ENCODE measurements around the gene HOXB8. TPM values are rescaled to one million over a fixed set of nuclear protein-coding genes. Genes with fewer than 3 reads are reported as not detected.
A peak's percentile ranks its signal among the peaks of the same experiment; 100 is the strongest.

The HOXB8 gene
- total and polyA plus RNA-seq, 2 experiments from 2014 or later, result not detected

DNA sequence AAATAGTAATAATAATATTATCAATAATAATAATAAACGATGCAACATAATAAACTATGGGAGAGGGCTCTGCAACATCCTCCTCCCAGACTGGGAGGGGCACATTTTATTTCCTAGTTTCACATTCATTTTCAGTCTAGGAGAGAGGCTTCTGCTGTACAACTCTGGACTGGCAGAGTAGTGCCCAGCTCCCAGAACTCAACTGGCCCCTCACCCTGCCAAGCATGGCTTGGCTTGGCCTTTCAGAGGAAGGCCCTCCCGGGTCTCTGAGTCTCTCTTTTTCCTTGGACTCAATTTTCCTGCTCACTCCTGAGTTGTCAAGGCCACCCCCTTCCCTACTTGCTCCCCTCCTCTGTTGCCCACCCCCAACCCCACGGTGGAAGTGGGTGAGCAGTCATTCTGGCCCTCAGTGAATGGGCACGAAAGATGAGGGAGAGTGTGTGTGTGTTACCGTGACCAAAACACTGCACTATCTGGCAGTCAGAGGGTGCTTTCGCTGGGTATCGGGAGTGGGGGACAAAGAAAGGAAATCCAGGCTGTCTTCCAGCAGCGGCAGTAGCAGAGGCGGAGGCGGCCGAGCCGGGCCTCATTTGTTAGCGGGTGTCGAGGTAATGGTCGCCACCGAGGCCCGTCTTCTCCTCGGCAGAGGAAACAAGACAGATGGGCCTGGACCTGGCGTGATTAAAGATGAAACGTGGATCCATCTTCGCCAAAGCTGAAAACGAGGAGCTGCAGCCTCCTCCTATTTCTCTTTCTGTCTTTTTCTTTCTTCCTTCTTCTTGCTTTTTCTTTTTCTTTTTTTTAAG, 39.2 kb downstream of the HOXB8 start:
- Mint-ChIP-seq H3K27ac (no peak overlapping the region), H3K27me3 (ENCODE audit: insufficient read depth, low read depth, poor library complexity) (peaks cover 29% of the 10 kb centered on the region), H3K9me3 (peaks cover 7% of the 10 kb centered on the region), H3K36me3 (ENCODE audit: low read depth) (no peaks in the 10 kb centered on the region), H3K4me1 (peaks cover 33% of the 10 kb centered on the region), H3K4me3 (no peak overlapping the region)
- Histone ChIP-seq H3K36me3 (ENCODE audit: insufficient read depth) (no peaks in the 10 kb centered on the region), H3K9me2 (ENCODE audit: insufficient read depth) (no peaks in the 10 kb centered on the region), H3K4me3 (0 out of 2 replicates have a peak overlapping the region, but pooled peaks have one; percentile 28), H4K20me1 (replicated peaks; ENCODE audit: insufficient read depth) (peaks cover 65% of the 10 kb centered on the region), H3F3A (replicated peaks; ENCODE audit: low read depth) (peaks cover 73% of the 10 kb centered on the region), H3K4me1 (ENCODE audit: insufficient read depth) (peaks cover 57% of the 10 kb centered on the region), H3K4me2 (no peak overlapping the region; the same call in 1 of the 2 replicates), H3K79me2 (replicated peaks; ENCODE audit: insufficient read depth) (no peaks in the 10 kb centered on the region), H3K27ac (ENCODE audit: low read depth) (no peak overlapping the region), H3K27me3 (ENCODE audit: insufficient read depth) (peaks cover 100% of the 10 kb centered on the region), H2AFZ (no peak overlapping the region)
- no peak for DNase-seq (ENCODE audit: low spot score)
- ATAC-seq, result no peak
- TF ChIP-seq ZNF331 (CRISPR knock-in tag; IDR thresholded peaks at IDR 0.05; ENCODE audit: low read depth), result no peak
- peak; percentile 88 for TF ChIP-seq EZH2 (IDR thresholded peaks at IDR 0.05; ENCODE audit: low read depth, unreplicated experiment)
- peak; percentile 47 for TF ChIP-seq EZH2phosphoT487 (IDR thresholded peaks at IDR 0.05; ENCODE audit: unreplicated experiment)

DNA sequence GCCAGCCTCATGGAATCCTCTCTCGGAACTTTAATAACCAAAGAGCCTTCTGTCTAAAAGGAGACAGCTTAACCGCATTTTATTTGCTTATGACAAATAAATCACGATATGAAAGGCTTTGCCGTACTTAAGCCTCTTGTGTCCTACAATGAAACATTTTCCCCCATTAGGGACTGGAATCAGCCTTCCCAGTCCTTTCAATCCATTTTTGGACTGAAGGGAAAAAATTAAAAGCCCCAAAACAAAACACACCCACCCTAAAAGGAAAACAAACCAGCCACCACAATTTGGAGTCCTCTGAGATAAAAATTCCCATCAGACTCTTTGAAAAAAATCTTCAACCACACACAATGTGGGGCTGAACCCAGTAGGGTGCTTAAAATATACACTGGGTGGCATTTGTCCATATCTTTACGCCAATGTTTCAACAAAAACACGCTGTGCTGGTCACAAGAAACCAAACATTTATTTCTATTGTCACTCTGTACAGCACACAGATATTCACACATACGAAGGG, 40.0 kb downstream of the HOXB8 start:
- Histone ChIP-seq H3K9me2 (ENCODE audit: insufficient read depth) (no peaks in the 10 kb centered on the region), H2AFZ (no peak overlapping the region), H3K4me3 (no peak overlapping the region), H3K4me2 (peak overlapping the region; percentile 64), H3K27me3 (ENCODE audit: insufficient read depth) (peaks cover 100% of the 10 kb centered on the region), H3K4me1 (ENCODE audit: insufficient read depth) (peaks cover 57% of the 10 kb centered on the region), H3F3A (replicated peaks; ENCODE audit: low read depth) (peaks cover 73% of the 10 kb centered on the region), H4K20me1 (replicated peaks; ENCODE audit: insufficient read depth) (peaks cover 65% of the 10 kb centered on the region), H3K27ac (ENCODE audit: low read depth) (no peak overlapping the region), H3K36me3 (ENCODE audit: insufficient read depth) (no peaks in the 10 kb centered on the region), H3K79me2 (replicated peaks; ENCODE audit: insufficient read depth) (no peaks in the 10 kb centered on the region)
- Mint-ChIP-seq H3K9me3 (peaks cover 7% of the 10 kb centered on the region; the same call in 2 of the 3 replicates), H3K36me3 (ENCODE audit: low read depth) (no peaks in the 10 kb centered on the region), H3K27me3 (ENCODE audit: insufficient read depth, low read depth, poor library complexity) (peaks cover 22% of the 10 kb centered on the region), H3K4me1 (peaks cover 38% of the 10 kb centered on the region), H3K27ac (no peak overlapping the region), H3K4me3 (no peak overlapping the region)
- peak; percentile 80 for TF ChIP-seq EZH2 (IDR thresholded peaks at IDR 0.05; ENCODE audit: low read depth, unreplicated experiment)
- TF ChIP-seq, protein P1, sequence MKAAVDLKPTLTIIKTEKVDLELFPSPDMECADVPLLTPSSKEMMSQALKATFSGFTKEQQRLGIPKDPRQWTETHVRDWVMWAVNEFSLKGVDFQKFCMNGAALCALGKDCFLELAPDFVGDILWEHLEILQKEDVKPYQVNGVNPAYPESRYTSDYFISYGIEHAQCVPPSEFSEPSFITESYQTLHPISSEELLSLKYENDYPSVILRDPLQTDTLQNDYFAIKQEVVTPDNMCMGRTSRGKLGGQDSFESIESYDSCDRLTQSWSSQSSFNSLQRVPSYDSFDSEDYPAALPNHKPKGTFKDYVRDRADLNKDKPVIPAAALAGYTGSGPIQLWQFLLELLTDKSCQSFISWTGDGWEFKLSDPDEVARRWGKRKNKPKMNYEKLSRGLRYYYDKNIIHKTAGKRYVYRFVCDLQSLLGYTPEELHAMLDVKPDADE (IDR thresholded peaks at IDR 0.05), result no peak
- ATAC-seq, result no peak
- DNase-seq (ENCODE audit: low spot score), result no peak

DNA sequence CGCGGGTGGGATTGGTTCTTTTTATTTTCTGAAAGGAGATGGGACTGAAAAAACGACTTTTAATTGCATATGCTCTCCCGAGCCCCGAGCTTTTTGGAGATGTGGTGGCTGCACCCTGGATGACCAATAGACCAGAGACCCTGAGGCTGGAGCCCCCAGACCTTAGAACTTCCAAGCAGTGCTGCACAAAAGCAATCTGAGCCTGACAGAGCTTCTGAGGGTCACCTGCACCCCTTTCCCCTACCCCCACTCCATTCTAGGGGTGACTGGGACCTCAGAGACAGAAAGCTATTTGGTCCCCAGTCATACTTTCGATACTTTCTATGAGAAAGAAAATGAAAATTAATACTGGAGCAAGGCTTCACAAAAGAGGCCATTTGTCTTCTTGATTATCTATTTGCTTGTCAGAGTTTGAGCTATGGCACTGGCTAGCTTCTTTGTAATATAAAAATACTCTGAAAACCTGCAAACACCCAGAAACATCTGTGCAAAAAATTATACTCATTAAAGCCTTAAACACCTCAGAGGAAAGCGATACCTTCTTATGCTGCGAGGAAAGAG, 40.5 kb downstream of the HOXB8 start:
- Histone ChIP-seq H2AFZ (no peak overlapping the region), H3K79me2 (replicated peaks; ENCODE audit: insufficient read depth) (no peaks in the 10 kb centered on the region), H3K4me3 (peak overlapping the region; percentile 21; the same call in 1 of the 2 replicates), H3K9me2 (ENCODE audit: insufficient read depth) (no peaks in the 10 kb centered on the region), H3K27ac (ENCODE audit: low read depth) (no peak overlapping the region), H4K20me1 (replicated peaks; ENCODE audit: insufficient read depth) (peaks cover 63% of the 10 kb centered on the region), H3K4me2 (peak overlapping the region; percentile 64), H3F3A (replicated peaks; ENCODE audit: low read depth) (peaks cover 72% of the 10 kb centered on the region), H3K4me1 (ENCODE audit: insufficient read depth) (peaks cover 58% of the 10 kb centered on the region), H3K36me3 (ENCODE audit: insufficient read depth) (no peaks in the 10 kb centered on the region), H3K27me3 (ENCODE audit: insufficient read depth) (peaks cover 100% of the 10 kb centered on the region)
- no peak overlapping the region for H3K27ac Mint-ChIP-seq
- H3K4me1 Mint-ChIP-seq, result peaks cover 38% of the 10 kb centered on the region
- no peak overlapping the region for H3K4me3 Mint-ChIP-seq
- peaks cover 7% of the 10 kb centered on the region; the same call in 2 of the 3 replicates for H3K9me3 Mint-ChIP-seq
- DNase-seq (ENCODE audit: low spot score) (no peak), ATAC-seq (no peak)
- H3K27me3 Mint-ChIP-seq (ENCODE audit: insufficient read depth, low read depth, poor library complexity), result peaks cover 16% of the 10 kb centered on the region
- TF ChIP-seq EZH2 (IDR thresholded peaks at IDR 0.05; ENCODE audit: low read depth, unreplicated experiment), result no peak
- H3K36me3 Mint-ChIP-seq (ENCODE audit: low read depth), result no peaks in the 10 kb centered on the region
